MM.1S (cell line): ENCODE data around the gene B4GALT7.

Source experiments
- DNase-seq: peaks from one replicate; pipeline ENCODE4 v3.0.0-alpha.2; 2015
- H2AFZ ChIP-seq: fragments of 300-600 bp; sonication (generic); 2 replicates; pipeline ENCODE4 v1.6.0; 2016; ENCODE audit warnings: antibody characterized with exemption, low read length
- H3F3A ChIP-seq: fragments of 300-600 bp; sonication (generic); 2 replicates; pipeline ENCODE4 v1.6.1; 2016; ENCODE audit warnings: mild to moderate bottlenecking, antibody characterized with exemption, low read length, moderate library complexity, mixed read lengths; ENCODE audit not compliant: insufficient read depth
- H3K27ac ChIP-seq: fragments of 300-600 bp; sonication (generic); 2 replicates; pipeline ENCODE4 v1.5.1; 2016; ENCODE audit warnings: mild to moderate bottlenecking, low read length
- H3K27me3 ChIP-seq: fragments of 300-600 bp; sonication (generic); replicated peaks from 2 replicates; pipeline ENCODE4 v1.6.0; 2016; ENCODE audit warnings: low read length; ENCODE audit not compliant: insufficient read depth
- H3K36me3 ChIP-seq: fragments of 300-600 bp; sonication (generic); replicated peaks from 2 replicates; pipeline ENCODE4 v1.6.1; 2016; ENCODE audit warnings: mild to moderate bottlenecking, low read length, mixed read lengths; ENCODE audit not compliant: insufficient read depth
- H3K4me1 ChIP-seq: fragments of 300-600 bp; sonication (generic); 2 replicates; pipeline ENCODE4 v1.6.1; 2016; ENCODE audit warnings: low read length, mixed read lengths
- H3K4me2 ChIP-seq: fragments of 300-600 bp; sonication (generic); 2 replicates; pipeline ENCODE4 v1.6.0; 2016; ENCODE audit warnings: low read depth, low read length
- H3K4me3 ChIP-seq: fragments of 300-600 bp; sonication (generic); 2 replicates; pipeline ENCODE4 v1.5.1; 2016; ENCODE audit warnings: low read length, mixed read lengths
- H3K79me2 ChIP-seq: fragments of 300-600 bp; sonication (generic); 2 replicates; pipeline ENCODE4 v1.6.1; 2016; ENCODE audit warnings: mixed run types, low read length, mixed read lengths
- H3K9ac ChIP-seq: fragments of 300-600 bp; sonication (generic); 2 replicates; pipeline ENCODE4 v1.6.1; 2016; ENCODE audit warnings: low read length, mixed read lengths
- H3K9me2 ChIP-seq: fragments of 300-600 bp; sonication (generic); replicated peaks from 2 replicates; pipeline ENCODE4 v1.6.1; 2016; ENCODE audit warnings: mild to moderate bottlenecking, low read length, mixed read lengths; ENCODE audit not compliant: insufficient read depth
- H3K9me3 ChIP-seq: fragments of 300-600 bp; sonication (generic); replicated peaks from 2 replicates; pipeline ENCODE4 v1.6.1; 2016; ENCODE audit warnings: mild to moderate bottlenecking, low read length, mixed read lengths; ENCODE audit not compliant: insufficient read depth
- H4K20me1 ChIP-seq: fragments of 300-600 bp; sonication (generic); 2 replicates; pipeline ENCODE4 v1.6.1; 2016; ENCODE audit warnings: mild to moderate bottlenecking, low read length, moderate library complexity, mixed read lengths; ENCODE audit not compliant: insufficient read depth
- EZH2 ChIP-seq: fragments of 300-600 bp; sonication (generic); optimal IDR thresholded peaks from 2 replicates; pipeline ENCODE3; 2017; ENCODE audit warnings: low read depth, mild to moderate bottlenecking, antibody characterized with exemption, low read length, mixed read lengths
- EZH2phosphoT487 ChIP-seq: fragments of 300-600 bp; sonication (generic); IDR thresholded peaks from 2 replicates; pipeline ENCODE4 v1.6.1; 2018; ENCODE audit warnings: antibody characterized with exemption, low read length
- TF ChIP-seq, protein P1 (sequence below): fragments of 300-600 bp; sonication (generic); IDR thresholded peaks from 2 replicates; pipeline ENCODE4 v1.5.1; 2016; ENCODE audit warnings: antibody characterized with exemption, low read length, mixed read lengths

The B4GALT7 gene

DNA sequence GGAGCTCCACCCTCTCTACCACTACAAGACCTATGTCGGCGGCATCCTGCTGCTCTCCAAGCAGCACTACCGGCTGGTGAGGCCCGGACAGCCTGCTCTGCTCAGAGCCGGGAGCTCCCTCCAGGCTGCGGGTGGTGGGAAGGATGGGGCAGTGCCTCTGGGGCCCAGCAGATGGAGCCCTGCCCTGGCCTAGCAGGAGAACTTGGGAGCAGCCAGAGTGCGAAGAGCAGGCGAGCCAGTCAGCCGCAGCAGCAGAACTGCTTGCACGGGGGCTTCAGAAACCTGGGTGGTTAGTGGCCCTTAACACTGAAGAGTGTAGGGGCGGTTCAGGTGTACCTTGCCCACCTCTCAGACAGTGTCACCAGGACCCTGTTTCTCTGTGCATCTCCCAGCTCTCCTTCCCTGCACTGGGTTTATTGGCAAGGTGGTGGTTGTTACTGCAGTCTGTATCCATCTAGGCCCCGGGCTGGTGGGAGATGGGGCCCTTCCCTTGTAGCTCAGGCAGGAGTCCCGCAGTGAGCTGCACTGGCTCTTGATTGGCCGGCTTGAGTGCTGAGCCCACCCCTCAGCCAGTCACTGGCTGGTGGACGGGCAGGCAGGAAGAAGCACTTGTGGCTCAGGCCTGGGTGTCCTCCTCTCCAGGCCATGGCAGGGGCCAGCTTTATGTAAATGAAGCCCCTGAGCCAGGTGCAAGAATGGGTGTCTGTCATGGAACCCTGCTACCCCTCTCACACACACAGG is 7.7 kb downstream of the B4GALT7 start:
- H2AFZ ChIP-seq: no peak overlapping the region
- no peaks in the 10 kb centered on the region for H3K9me2 ChIP-seq
- no peak overlapping the region for H3K27ac ChIP-seq
- H3K36me3 ChIP-seq: no peaks in the 10 kb centered on the region
- no peak overlapping the region for H3K9ac ChIP-seq
- H3K4me1 ChIP-seq: no peaks in the 10 kb centered on the region
- peak; percentile 69 for DNase-seq
- no peaks in the 10 kb centered on the region for H3K9me3 ChIP-seq
- H3K79me2 ChIP-seq: no peaks in the 10 kb centered on the region
- H3K4me3 ChIP-seq: no peak overlapping the region
- no peaks in the 10 kb centered on the region for H3F3A ChIP-seq
- no peak overlapping the region for H3K4me2 ChIP-seq
- no peaks in the 10 kb centered on the region for H4K20me1 ChIP-seq
- H3K27me3 ChIP-seq: no peaks in the 10 kb centered on the region
- TF ChIP-seq EZH2 (no peak), EZH2phosphoT487 (no peak)
- TF ChIP-seq, protein P1, sequence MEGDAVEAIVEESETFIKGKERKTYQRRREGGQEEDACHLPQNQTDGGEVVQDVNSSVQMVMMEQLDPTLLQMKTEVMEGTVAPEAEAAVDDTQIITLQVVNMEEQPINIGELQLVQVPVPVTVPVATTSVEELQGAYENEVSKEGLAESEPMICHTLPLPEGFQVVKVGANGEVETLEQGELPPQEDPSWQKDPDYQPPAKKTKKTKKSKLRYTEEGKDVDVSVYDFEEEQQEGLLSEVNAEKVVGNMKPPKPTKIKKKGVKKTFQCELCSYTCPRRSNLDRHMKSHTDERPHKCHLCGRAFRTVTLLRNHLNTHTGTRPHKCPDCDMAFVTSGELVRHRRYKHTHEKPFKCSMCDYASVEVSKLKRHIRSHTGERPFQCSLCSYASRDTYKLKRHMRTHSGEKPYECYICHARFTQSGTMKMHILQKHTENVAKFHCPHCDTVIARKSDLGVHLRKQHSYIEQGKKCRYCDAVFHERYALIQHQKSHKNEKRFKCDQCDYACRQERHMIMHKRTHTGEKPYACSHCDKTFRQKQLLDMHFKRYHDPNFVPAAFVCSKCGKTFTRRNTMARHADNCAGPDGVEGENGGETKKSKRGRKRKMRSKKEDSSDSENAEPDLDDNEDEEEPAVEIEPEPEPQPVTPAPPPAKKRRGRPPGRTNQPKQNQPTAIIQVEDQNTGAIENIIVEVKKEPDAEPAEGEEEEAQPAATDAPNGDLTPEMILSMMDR: peak; percentile 79

DNA sequence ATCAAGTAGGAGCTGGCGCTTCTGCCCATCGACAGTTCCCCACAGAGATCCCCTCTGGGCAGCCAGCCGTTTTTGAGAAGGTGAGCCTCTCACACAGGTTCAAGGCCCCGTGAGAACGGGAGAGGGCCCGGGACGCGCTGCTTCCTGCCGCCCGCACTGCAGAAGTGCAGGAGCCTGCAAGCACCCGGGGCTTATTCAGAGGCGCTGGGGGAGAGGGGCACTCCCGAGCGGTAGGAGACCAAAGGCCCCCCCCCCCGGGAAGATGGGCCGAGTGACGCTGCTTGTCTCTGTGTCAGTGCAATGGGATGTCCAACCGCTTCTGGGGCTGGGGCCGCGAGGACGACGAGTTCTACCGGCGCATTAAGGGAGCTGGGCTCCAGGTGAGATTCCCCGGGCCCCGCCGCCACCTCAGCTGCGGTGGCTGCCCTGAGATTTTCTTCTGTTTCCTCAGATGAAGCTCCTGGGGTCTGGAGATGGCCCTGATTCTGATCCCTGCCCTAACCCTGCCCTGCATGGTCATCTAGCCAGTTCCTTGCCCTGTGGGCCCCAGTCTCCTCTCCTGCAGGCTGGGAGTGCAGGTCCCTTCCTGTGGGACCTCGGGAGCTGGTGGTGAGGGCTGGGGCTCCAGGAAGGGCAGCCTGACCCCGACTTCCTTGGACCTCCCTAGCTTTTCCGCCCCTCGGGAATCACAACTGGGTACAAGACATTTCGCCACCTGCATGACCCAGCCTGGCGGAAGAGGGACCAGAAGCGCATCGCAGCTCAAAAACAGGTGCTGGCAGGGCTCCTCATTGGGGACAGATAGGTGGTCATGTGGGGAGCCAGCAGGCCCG is 8.5 kb downstream of the B4GALT7 start:
- Histone ChIP-seq H3K4me3 (no peak overlapping the region), H2AFZ (no peak overlapping the region), H3K27me3 (no peaks in the 10 kb centered on the region), H3K27ac (no peak overlapping the region), H3K9me3 (no peaks in the 10 kb centered on the region), H4K20me1 (no peaks in the 10 kb centered on the region), H3K36me3 (no peaks in the 10 kb centered on the region), H3K79me2 (no peaks in the 10 kb centered on the region), H3K4me2 (no peak overlapping the region), H3K9ac (no peak overlapping the region), H3K4me1 (no peaks in the 10 kb centered on the region), H3F3A (no peaks in the 10 kb centered on the region), H3K9me2 (no peaks in the 10 kb centered on the region)
- TF ChIP-seq, protein P1: no peak
- TF ChIP-seq EZH2: no peak
- TF ChIP-seq EZH2phosphoT487: no peak
- DNase-seq: no peak

DNA sequence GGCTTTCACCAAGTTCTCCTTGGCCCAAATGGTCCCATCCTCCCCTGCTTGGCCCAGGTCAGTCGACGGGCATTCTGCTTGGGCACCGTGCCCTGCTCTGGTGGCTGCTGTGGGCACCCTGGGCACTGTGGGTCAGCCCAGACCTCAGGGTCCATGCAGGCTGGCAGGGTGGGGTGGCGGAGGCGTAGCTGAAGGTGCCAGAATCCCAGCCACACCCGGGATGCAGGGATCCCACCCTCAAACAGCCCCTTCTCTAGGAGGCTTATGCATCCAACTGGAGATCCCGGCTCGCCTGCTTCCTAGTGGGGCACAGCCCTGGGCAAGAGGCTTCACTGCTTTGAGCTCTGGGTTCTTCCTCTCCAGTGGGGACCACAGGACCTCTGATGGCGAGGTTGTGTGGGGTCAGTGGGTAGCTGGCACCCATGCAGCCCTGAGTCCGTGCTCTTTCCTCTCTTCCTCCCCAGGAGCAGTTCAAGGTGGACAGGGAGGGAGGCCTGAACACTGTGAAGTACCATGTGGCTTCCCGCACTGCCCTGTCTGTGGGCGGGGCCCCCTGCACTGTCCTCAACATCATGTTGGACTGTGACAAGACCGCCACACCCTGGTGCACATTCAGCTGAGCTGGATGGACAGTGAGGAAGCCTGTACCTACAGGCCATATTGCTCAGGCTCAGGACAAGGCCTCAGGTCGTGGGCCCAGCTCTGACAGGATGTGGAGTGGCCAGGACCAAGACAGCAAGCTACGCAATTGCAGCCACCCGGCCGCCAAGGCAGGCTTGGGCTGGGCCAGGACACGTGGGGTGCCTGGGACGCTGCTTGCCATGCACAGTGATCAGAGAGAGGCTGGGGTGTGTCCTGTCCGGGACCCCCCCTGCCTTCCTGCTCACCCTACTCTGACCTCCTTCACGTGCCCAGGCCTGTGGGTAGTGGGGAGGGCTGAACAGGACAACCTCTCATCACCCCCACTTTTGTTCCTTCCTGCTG is 9.4 kb downstream of the B4GALT7 start:
- H3K36me3 ChIP-seq: no peaks in the 10 kb centered on the region
- H3K27ac ChIP-seq: no peak overlapping the region
- H3K4me2 ChIP-seq: no peak overlapping the region
- TF ChIP-seq, protein P1: no peak
- TF ChIP-seq EZH2 (no peak), EZH2phosphoT487 (no peak)
- no peaks in the 10 kb centered on the region for H4K20me1 ChIP-seq
- DNase-seq: no peak
- no peaks in the 10 kb centered on the region for H3K9me3 ChIP-seq
- H3K27me3 ChIP-seq: no peaks in the 10 kb centered on the region
- no peak overlapping the region for H2AFZ ChIP-seq
- no peaks in the 10 kb centered on the region for H3F3A ChIP-seq
- H3K79me2 ChIP-seq: no peaks in the 10 kb centered on the region
- no peak overlapping the region for H3K9ac ChIP-seq
- no peak overlapping the region for H3K4me3 ChIP-seq
- no peaks in the 10 kb centered on the region for H3K4me1 ChIP-seq
- H3K9me2 ChIP-seq: no peaks in the 10 kb centered on the region
